Lower leg skin (tissue), 4 donors: Measurements from ENCODE around the gene TRIM37. TPM values are rescaled to one million over a fixed set of nuclear protein-coding genes. Genes with fewer than 3 reads are reported as not detected.

ENCODE experiments used
- DNase-seq, 2 donors: peaks; one replicate each; pipeline ENCODE4 v3.0.0-alpha.2; 2019; ENCODE audit warnings: low spot score in 2 of 2
- H3K4me3 ChIP-seq: fragments of 200-600 bp; sonication (generic); 2 replicates; pipeline ENCODE4 v1.5.1; 2017; ENCODE audit warnings: mild to moderate bottlenecking, low read depth; ENCODE audit not compliant: poor library complexity, severe bottlenecking
- CTCF ChIP-seq, 3 donors: fragments of 450-650 bp; IDR thresholded peaks; one replicate each; pipeline ENCODE4 v1.5.1; 2016; ENCODE audit warnings: antibody characterized with exemption in 3 of 3, mild to moderate bottlenecking in 3 of 3, moderate library complexity in 2 of 3
- POLR2A ChIP-seq, 2 donors: fragments of 450-650 bp; IDR thresholded peaks; one replicate each; pipeline ENCODE4 v1.6.1; 2016 to 2017; ENCODE audit warnings: antibody characterized with exemption in 2 of 2, mild to moderate bottlenecking in 1 of 2, moderate library complexity in 1 of 2
- WGBS, 2 donors: methylation state at CpG; one replicate each; pipeline ENCODE4 v1.1.5; 2018; 5-methylcytosine and 5-hydroxymethylcytosine counted together
- intact Hi-C: fragments of 100-400 bp; cut with DNase I; formaldehyde crosslinking; loops from one replicate; pipeline ENCODE4 v1.15.0; 2023; ENCODE audit warnings: low total_unique reads
- total RNA-seq, 4 donors: library from RNA; depleted of rRNA; stranded (reverse); fragments of >200 nt; gene quantifications; one replicate each; pipeline ENCODE4 v1.1.0, GENCODE V29; 2016

Gene TRIM37, protein sequence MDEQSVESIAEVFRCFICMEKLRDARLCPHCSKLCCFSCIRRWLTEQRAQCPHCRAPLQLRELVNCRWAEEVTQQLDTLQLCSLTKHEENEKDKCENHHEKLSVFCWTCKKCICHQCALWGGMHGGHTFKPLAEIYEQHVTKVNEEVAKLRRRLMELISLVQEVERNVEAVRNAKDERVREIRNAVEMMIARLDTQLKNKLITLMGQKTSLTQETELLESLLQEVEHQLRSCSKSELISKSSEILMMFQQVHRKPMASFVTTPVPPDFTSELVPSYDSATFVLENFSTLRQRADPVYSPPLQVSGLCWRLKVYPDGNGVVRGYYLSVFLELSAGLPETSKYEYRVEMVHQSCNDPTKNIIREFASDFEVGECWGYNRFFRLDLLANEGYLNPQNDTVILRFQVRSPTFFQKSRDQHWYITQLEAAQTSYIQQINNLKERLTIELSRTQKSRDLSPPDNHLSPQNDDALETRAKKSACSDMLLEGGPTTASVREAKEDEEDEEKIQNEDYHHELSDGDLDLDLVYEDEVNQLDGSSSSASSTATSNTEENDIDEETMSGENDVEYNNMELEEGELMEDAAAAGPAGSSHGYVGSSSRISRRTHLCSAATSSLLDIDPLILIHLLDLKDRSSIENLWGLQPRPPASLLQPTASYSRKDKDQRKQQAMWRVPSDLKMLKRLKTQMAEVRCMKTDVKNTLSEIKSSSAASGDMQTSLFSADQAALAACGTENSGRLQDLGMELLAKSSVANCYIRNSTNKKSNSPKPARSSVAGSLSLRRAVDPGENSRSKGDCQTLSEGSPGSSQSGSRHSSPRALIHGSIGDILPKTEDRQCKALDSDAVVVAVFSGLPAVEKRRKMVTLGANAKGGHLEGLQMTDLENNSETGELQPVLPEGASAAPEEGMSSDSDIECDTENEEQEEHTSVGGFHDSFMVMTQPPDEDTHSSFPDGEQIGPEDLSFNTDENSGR
- 10 to 100 TPM; 10.3 to 18.0 (median 13.9) TPM for total RNA-seq

DNA sequence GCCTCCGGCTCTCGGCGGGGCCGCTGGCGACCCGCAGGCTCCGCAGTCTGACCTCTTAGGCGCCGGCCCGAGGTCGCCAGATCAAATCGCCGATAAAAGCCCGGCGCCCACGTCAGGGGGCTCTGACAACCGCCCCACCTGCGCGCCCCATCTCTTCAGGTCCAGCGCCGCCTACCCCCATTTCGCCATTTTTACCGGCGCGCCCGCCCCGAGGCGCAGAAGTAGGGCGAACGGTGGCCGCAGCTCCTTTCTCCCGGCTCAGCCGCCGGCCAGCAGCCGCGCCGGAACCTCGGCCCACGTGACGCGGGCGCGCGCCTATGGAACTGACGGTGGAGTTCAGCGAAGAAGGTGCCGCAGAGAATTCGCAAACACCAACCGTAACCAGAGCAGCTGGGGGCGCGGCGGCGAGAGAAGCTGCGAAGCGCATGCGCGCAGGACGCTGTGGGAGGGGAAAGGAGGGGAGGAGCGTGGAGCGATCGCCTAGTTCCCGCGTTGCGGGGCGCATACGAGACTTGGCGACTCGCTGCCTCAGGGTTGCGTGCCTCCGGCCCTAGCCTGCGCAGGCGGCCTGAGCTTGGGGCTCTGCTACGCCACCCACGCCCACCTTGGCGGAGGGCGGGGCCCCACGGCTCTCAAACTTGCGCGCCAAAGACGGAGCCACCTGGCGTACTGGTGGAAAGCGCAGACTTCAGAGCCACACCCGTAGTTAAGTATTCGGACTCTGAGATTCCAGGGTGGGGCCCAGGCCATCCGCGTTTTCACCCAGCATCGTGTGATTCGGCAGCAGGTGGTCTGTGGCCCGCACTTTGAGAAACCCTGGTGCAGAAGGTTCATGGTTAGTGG is at the start of gene TRIM37:
Gene TRIM37 (minus strand): TSS at position 418 of the 843 bp plus-strand sequence. CDS start 419 bp downstream, outside the sequence.
- TF ChIP-seq POLR2A (IDR thresholded peaks at IDR 0.05) (no peak), CTCF (IDR thresholded peaks at IDR 0.05) (peak in 1 of 3 donors; percentile 8)
- peak; percentile 95 to 99 for DNase-seq
- peak within 1 kb of the TSS; percentile 94 for H3K4me3 ChIP-seq
- intact Hi-C loops: no loop called here
- WGBS, 2 donors: 0 to 1% methylated on average over 34 to 79 of the region's 89 CpGs

DNA sequence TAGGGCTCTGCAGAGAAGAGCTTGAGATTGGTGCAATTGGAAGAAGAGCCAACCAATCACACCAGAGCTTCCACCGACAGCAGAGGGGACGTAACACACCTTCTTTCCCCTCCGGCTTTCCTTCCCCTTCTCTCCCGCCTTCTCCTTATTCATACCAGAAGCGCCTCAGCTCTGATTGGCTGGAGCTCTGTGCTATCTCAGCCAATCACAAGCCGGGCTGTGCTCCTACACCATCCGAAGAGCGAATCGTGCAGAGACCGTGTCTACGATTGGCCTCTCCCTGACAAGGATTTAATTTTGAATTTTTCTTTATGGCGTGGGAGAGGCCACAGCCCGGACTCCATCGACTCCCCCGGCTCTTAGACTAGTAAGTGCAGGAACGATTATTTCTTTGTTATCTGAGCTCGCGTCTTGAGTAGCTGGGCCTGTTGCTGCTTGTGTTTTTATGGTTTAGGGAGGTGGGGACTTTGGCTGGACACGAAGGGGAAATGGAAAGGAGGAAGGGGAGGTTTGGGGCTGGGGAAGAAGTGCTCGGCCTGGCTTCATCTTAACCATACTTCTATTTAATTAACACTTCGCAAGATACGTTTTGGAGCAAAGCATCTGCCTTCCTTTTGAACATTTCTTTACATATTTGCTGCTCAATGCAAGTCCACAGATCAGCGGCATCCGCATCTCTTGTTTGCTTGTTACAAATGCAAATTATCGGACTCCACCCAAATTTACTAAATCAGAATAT is 48.9 kb upstream of the TRIM37 start, which contains the start of gene PRR11:
Gene PRR11 (plus strand): TSS at position 308 of the 739 bp plus-strand sequence. CDS start 14,007 bp downstream, outside the sequence.
- peak within 1 kb of the TSS; percentile 81 for H3K4me3 ChIP-seq
- intact Hi-C loops: no loop called here
- DNase-seq: peak; percentile 97 to 98
- 0 to 1% methylated on average over 25 of the region's 25 CpGs for WGBS, 2 donors
- TF ChIP-seq CTCF (IDR thresholded peaks at IDR 0.05) (no peak), POLR2A (IDR thresholded peaks at IDR 0.05) (no peak)

GRCh38 chr17:59154721-59155438 is 48.2 kb upstream of the TRIM37 start, which contains the start of gene SKA2:
Gene SKA2 (minus strand): TSS chr17:59155186. CDS start chr17:59155163, 23 bp downstream.
- WGBS, 2 donors: 0% methylated on average over 39 of the region's 39 CpGs
- peak within 1 kb of the TSS; percentile 81 for H3K4me3 ChIP-seq
- TF ChIP-seq POLR2A (IDR thresholded peaks at IDR 0.05) (no peak), CTCF (IDR thresholded peaks at IDR 0.05) (peak in 1 of 3 donors; percentile 89)
- peak; percentile 97 to 99 for DNase-seq
- intact Hi-C loops: no loop called here

DNA sequence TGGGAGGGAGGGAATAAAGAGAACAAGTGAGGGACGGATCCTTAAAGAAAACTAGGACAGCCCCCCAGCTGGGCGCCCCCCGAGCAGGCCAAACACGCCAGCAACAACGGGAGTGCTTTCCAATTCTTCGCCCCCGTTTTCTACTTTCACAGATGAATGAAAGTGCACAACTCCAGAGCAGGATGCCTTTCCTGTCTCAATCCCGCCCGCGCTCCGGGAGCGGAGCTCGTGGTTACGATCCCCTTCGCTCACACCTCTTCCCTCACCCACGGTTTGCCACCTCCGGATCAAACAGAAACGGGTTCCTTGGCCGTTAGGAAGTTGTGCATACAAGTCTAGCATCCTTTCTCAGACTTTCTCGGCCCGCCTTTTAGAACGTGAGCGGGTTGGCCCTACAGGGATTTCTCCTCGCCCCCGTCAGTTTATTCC is 47.6 kb upstream of the TRIM37 start:
- WGBS, 2 donors: 0 to 1% methylated on average over 25 of the region's 25 CpGs
- DNase-seq: peak in 1 of 2 donors; percentile 27
- TF ChIP-seq POLR2A (IDR thresholded peaks at IDR 0.05) (no peak), CTCF (IDR thresholded peaks at IDR 0.05) (no peak)
- intact Hi-C loops: no loop called here
- peak overlapping the region; percentile 81 for H3K4me3 ChIP-seq
